DND-41 (cell line): ENCODE measurements around the gene ACAA1.

Experiments used
- CTCF ChIP-seq: IDR thresholded peaks from 2 replicates; pipeline ENCODE4 v1.5.1; 2012; ENCODE audit warnings: borderline replicate concordance, low read length, moderate library complexity, mild to moderate bottlenecking; ENCODE audit not compliant: poor library complexity, severe bottlenecking; ENCODE audit errors: extremely low read depth
- EZH2 ChIP-seq: IDR thresholded peaks from 3 replicates; pipeline ENCODE4 v1.6.1; 2012; ENCODE audit warnings: borderline replicate concordance, low read depth, mild to moderate bottlenecking, moderate library complexity, low read length, inconsistent platforms; ENCODE audit not compliant: severe bottlenecking

GRCh38 chr3:38157117-38157516 lies 20.2 kb upstream of the ACAA1 start:
- TF ChIP-seq CTCF (no peak), EZH2 (no peak)
